Fibroblast of skin of scalp (primary cell): Measurements from ENCODE around the gene GGN.
"Not testable (repeated sequence)": the region's sequence is repeated elsewhere in the genome, so short reads cannot be mapped to it uniquely, and the experiment has no call there.

Experiments
- DNase-seq: peaks from one replicate; pipeline ENCODE4 v3.0.0-alpha.2; 2013

The GGN gene

GRCh38 chr19:38362076-38362945, 25.5 kb downstream of the GGN start:
- DNase-seq: peak; percentile 54

GRCh38 chr19:38361633-38362075, 26.2 kb downstream of the GGN start:
- DNase-seq: peak; percentile 66

DNA sequence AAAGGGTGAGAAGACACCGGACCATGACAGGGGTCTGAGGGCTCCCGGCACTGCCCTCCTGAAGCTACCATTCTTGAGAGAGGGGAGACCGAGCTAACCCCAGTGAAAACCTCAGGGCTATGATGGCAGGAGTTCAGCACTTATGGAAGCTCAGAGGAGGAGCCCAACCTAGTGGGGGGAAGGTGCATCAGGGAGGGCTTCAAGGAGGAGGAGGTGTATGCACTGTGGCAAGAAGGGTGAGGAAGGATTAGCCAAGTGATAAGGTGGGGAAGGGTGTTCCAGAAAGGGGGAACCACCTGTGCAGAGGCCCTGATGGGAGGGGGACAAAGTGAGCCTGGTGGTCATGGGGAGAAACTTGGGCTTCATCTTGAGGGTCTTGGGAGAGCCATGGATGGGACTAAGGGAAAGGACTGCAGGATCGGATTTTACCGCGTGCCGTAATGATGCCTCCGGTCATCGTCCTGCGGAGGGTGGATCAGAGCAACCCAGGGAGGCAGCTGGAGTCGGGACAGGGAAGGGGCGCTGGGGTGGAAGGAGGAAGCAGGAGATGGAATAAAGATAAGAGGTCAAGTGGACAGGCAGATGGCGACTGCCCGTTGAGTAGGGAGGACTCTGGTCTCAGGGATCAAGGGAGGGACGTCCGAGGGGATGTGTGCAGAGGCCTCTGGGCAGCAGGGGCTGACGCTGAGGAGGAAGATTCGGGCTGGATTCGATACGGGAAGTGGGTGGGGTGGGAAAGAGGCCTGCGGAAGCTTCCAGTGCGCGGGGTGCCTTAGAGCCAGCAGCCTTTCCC, 26.8 kb downstream of the GGN start:
- DNase-seq: no peak

- no peak for DNase-seq
These were observed 27.5 kb downstream of the GGN start for GRCh38 chr19:38360351-38360750.

DNA sequence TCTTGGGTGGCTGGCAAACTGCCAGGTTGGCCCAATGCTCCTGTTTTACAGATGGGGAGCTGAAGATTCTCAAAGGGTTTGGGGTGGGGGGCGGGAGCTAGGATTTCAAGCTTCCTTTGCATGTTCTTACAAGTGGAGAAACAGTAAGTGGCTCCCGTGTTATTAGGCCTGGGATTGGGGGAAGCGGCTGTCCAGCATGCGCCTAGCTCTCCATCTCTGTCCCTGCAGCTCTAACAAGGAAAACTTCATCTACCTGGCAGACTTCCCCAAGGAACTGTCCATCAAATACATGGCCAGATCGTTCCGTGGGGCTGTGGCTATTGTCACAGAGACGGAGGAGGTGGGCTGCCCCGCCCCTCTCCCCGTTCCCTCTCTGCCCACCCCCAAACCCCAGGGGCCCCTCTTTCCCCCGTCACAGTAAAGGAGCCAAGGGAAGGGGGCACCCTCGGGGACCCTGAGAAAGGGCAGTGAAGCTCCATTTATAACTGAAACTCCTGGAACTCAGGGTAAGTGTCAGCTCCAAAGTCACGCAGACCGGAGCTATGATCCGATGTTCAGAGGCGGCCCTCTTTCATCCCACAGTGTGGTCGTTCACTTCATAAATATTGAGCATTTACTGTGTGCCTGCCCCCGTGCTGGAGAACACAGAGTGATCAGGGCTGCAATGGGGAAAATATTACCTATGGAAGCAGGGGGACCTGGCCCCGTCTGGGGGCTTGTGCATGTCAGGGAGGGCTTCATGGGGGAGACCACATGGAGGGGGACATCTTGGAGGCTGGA, 28.4 kb downstream of the GGN start:
- no peak for DNase-seq

GRCh38 chr19:38358071-38358470, 29.8 kb downstream of the GGN start:
- no peak for DNase-seq

DNA sequence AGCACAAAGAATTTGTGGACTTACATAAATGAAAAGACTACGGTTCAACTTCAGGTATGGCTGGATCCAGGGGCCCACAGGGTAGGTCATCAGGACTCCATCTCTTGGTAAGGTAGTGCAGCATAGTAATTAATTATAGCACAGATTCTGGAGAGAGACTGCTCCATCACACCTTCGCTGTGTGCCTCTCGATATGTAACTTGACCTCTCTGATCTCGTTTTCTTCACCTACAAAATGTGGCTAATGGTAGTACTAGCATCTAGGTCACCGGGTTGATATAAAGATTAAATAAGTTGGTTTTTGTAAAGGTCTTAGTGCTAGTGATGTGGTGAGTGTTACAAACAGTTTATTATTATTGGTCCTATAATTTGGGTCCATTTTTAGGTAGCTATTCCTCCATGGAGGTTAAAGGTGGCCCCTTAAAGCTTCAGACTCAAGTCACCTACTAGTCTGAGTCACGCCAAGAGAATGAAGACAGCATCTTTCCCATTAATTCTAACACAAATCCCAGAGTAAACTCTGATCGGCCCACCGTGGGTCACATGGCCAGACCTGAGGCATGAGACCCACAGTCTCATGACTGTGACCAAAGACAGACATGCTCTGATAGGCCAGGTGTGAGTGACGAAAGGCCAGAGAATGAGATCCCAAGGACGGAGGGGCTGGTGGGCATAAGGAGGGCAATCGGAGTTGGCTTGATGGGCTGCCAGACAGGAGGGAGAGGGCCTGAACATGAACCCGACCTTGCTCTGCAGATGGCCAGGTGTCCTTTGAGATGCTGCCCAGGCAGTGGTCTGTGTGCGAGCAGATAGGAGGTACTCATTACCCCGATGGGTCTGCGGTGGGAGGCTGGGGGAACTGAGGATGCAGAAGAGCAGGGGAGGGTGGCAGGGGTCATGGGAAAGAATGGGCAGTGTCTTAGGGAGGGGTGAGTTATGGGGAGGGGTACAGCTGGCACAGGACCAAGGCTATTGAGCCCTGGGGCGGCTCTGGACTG, 31.8 kb downstream of the GGN start:
- no peak for DNase-seq

DNA sequence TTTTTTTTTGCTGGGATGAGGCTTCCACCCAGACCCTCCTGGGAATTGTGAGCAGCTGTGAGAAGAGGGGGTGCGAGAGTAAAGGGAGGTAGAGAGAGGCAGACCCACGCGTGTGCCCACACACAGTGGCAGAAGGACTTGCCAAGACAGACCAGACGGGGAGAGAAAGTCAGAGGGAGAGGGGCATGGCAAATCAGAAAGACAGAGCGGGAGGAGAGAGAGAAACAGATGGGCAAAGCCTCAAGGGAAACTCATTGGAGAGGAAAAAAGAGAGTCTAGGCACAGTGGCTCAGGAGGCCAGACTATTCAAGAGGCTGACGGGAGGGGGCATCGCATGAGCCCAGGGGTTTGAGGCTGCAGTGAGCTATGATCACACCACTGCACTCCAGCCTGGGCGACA, 35.2 kb downstream of the GGN start:
- no peak for DNase-seq

GRCh38 chr19:38351865-38352395, 35.9 kb downstream of the GGN start:
- DNase-seq: no peak

GRCh38 chr19:38350883-38351282, 37.0 kb downstream of the GGN start:
- no peak for DNase-seq

- no peak for DNase-seq
These were observed 41.0 kb downstream of the GGN start for GRCh38 chr19:38346837-38347236.

GRCh38 chr19:38340927-38341326, 46.9 kb downstream of the GGN start:
- DNase-seq: no peak

- not testable (repeated sequence) for DNase-seq
These were observed 48.8 kb downstream of the GGN start for GRCh38 chr19:38339011-38339410.

DNA sequence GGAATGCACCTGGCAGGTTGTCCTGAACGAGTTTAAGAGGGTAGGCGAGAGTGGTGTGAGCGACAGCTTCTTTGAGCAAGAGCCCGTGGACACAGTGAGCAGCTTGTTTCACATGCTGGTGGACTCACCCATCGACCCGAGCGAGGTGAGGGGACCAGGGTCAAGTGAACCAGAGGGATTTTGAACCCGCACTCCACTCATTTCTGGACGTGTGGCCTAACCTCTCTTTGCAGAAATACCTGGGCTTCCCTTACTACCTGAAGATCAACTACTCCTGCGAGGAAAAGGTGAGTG, 50.5 kb downstream of the GGN start:
- no peak for DNase-seq

- peak; percentile 87 for DNase-seq
These were observed 51.0 kb downstream of the GGN start for GRCh38 chr19:38336638-38337359.

DNA sequence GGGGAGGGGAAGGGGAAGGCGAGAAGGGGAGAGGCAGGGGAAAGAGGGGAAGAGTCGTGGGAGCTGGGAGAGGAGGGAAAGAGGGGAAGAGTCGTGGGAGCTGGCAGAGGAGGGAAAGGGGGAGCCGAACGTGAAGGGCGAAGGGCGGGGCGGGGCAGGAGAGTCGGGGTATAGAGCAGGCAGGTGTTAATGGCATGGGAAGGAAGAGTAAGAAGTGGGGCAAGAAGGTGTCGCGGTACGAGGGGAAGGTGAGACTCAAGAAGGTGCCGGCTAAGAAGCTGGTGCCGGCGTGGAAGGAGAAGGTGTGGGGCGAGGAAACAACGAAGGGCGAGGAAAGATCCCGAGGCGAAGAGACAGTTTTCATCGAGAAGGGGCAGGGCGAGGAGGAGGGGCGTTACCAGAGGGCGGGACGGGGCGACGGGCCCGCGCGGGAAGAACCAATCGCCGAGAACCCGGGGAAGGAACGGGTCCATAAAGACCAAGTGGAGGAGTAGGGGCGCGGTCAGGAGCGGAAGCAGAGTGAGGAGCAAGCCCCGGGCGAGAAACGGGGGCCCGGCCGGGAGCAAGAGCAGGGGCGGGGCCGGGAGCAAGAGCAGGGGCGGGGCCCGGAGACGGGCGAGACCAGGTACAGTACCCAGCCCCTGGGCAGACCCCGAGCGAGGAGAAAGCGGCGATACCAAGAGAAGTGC, 51.7 kb downstream of the GGN start:
- DNase-seq: peak; percentile 96
